GM19099 (cell line): ENCODE measurements around the gene STK39.

Experiments used
- POLR2A ChIP-seq: IDR thresholded peaks from 3 replicates; pipeline ENCODE4 v1.6.1; 2011; ENCODE audit warnings: low read depth; ENCODE audit not compliant: insufficient read length; ENCODE audit errors: extremely low read depth

The STK39 gene

GRCh38 chr2:168165985-168166901 is 81.2 kb downstream of the STK39 start:
- TF ChIP-seq POLR2A: no peak

GRCh38 chr2:168165397-168165796 is 82.0 kb downstream of the STK39 start:
- TF ChIP-seq POLR2A: no peak

GRCh38 chr2:168160897-168161296 is 86.5 kb downstream of the STK39 start:
- no peak for TF ChIP-seq POLR2A

GRCh38 chr2:168159754-168160585 is 87.4 kb downstream of the STK39 start:
- TF ChIP-seq POLR2A: no peak

DNA sequence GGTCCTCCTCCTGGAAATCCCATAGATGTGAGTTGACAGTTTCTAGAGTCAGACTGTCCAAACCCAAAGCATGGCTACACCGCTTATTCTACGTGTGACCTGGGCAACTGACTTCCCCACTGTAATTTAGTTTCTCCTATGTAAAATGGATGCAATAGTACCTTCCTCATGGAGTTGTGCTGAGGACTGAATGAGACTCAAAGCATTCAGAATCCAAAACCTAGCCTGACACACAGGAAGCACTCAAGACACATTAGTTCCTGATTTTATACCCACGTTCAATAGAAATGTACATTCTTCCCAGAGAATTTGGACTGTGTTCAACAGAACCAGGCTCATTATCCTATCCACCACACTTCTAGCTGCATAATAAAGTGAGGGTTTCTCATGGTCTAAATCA is 88.8 kb downstream of the STK39 start:
- TF ChIP-seq POLR2A: no peak

DNA sequence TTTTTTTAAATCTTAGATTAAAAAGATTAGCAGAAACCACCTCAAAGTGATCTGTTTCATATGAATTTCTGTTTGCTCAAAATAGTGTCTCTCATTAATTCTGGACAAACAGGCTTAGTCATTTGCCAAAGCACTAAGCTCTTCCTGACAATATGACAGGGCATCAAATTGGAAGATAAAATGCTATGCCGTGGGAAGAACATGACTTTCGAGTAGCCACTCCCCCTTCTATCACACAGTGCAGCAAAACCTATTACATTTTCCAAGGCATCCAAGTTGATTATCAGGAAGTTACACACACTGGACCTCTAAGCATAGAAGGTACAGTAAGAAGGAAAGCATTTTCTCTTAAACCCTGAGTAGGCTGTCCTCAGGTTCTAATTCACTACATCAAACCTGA is 89.5 kb downstream of the STK39 start:
- TF ChIP-seq POLR2A: no peak

DNA sequence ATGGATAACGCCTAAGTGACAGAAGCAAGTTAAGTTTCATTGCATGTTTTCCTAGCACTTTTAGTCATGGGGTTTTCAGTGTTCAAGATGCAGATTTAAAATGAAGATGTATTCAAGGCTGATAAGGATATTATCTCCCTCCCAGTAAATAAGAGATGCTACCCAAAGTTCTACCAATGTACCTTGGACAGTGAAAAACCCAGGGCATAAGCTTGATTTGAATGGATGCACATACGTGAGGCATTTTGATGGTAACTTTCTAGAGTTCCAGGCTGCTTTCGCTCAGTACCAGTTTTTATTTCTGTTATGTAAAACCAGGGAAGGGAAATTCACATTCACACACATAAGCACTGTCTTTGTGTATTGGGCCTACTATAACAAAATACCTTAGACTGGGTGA is 90.3 kb downstream of the STK39 start:
- no peak for TF ChIP-seq POLR2A

GRCh38 chr2:168156661-168157060 is 90.7 kb downstream of the STK39 start:
- TF ChIP-seq POLR2A: no peak

DNA sequence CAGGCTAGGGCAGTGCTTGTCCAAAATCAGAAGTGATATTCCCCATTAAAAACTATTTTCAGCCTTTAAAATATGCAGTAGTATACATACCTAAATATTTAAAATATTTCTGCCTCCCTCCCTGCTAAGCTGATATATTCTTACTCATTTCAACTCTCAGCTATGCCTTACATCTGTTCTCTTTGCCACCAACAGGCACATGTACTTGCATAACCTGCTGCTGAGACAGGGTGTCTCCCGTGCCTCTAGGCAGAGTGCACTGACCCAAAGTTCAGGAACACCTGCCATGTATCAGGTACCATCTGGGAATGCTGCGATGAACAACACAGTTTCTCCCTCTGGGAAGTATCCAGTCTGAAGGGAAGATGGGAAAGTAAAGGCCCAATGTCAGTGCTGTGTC is 91.7 kb downstream of the STK39 start:
- TF ChIP-seq POLR2A: no peak

DNA sequence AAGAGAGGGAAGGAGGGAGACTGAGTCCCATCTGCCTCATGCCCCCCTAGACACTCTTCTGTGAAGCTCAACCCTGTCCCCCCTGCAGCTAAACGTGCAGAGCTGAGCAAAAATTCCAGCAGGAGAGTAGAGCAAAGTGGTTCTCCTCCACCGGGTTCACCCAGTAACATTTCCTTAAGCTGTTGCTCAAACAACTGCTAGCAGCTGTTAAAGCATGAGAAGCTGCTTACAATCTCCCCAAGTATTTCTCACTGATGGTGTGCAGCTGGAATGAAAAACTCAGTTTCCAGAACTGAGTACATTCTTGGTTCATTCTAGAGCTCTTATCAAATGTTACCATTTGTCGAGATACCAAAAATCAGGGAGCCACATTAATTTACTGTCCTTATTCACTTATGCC is 92.3 kb downstream of the STK39 start:
- TF ChIP-seq POLR2A: no peak

DNA sequence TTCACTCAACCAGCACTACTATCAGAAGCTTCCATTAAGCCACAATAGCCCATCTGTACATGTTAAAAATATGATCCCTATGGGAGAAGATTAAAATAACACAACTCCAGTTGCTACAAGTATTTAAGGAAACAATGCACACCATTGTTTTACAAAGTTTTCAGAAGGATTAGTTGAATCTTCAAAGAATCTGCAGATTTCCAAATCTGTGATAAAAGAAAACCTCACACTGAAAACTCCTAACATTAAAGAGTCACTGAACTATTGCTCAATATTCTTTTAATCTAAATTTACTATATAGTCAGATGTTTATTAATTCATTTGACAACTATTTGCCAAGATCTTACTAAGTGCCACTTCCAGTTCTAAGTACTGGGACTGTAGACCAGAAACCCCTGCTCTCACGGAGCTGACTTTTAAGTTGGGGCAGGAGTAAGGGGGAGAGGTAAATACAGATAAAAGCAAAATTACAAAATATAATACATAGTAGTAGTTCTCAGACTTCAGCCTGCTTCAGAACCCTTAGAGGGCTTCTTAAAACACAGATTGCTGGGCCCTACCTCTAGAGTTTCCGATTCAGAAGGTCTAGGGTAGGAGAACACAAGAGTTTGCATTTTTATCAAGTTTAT is 94.4 kb downstream of the STK39 start:
- no peak for TF ChIP-seq POLR2A

DNA sequence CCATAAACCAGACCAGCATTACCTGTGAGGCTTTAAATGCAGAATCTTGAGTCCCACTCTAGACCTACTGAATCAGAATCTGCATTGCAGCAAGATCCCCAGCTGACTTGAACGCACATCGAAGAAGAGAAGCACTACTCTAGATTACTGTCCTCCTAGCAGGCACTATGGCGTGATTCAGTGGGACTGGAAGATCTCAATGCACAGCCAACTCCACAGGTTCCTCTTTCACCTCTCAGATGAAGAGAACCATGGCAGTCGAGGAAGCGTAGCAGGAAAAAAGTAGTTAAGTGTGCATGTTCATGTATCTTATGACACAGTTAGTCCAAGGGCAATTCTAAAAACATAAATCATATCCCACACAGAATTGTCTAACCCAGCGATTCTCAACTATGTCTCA is 97.4 kb downstream of the STK39 start:
- no peak for TF ChIP-seq POLR2A

- no peak for TF ChIP-seq POLR2A
Measured at GRCh38 chr2:168149150-168149974, 98.0 kb downstream of the STK39 start.
